ENCODE measurements around the gene PXDC1.
"Not testable (repeated sequence)": the region's sequence is repeated elsewhere in the genome, so short reads cannot be mapped to it uniquely, and the experiment has no call there.

The PXDC1 gene

DNA sequence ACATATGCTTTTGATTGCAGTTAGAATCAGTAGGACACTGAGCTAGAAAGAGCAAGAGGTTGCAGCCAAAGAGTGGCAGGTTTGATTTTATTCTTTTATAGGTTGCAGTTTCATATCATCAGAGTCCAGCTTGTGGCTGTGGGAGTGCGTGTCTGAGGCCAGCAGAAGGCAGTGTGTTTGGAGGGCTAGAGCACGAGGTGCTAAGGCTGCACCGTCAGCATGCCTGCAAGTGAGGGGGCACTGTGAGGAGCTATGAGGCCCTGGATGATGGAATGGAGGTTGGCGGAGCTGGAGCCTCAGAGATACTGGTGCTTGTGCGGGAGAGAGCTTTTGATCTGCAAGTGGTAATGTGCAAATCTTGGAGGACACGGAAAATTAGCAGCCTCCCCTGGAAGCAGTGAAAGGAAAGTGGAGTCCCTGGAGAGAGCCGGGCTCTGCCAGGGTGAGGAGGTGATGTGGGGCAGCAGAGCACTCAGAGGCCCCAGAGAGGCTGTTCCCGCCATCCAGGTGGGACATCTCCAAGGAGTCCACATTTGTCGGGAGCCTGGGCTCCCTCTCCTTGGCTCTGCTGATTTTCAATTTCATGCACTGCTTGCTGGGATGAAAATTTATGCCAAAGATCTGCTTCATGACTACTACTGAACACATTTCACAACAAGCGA is 43.6 kb downstream of the PXDC1 start:
- no peak for DNase-seq

- no peak for DNase-seq
Measured at GRCh38 chr6:3707024-3707423, 44.5 kb downstream of the PXDC1 start.

DNA sequence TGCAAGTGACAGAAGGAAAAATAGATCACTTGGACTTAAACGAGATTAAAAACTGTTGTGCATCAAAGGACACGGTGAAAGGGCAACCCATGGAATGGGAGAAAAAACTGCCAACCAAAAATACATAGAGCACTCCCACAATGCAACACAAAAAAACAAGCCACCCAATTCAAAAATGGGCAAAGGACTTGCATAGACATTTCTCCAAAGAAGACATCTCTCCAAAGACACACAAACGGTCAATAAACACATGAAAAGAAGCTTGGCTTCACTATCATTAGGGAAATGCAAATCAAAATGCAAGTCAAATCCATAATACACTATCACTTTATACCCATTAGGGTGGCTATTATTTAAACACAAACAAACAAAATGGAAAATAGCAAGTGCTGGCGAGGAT is 45.0 kb downstream of the PXDC1 start:
- DNase-seq: no peak

DNA sequence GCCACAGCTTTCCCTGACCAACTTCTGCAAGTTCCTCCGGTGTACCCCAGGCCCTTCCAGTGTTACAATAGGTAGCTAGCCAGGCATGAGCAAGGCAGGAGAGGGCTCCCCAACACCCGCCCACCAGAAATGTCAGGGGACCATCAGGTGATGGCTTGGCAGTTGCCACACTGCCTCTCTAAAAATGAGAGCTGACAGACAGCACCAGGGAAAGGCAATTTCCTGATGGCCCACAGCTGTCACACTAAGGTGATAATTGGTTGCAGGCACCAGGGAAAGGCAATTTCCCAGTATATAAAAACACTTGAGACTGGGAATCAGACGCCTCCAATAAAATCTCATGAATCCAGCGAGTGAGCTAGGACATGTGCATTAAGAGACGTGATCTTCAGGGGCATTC is 49.9 kb downstream of the PXDC1 start:
- DNase-seq: no peak

- DNase-seq: no peak
Measured at GRCh38 chr6:3699231-3699630, 52.3 kb downstream of the PXDC1 start.

DNA sequence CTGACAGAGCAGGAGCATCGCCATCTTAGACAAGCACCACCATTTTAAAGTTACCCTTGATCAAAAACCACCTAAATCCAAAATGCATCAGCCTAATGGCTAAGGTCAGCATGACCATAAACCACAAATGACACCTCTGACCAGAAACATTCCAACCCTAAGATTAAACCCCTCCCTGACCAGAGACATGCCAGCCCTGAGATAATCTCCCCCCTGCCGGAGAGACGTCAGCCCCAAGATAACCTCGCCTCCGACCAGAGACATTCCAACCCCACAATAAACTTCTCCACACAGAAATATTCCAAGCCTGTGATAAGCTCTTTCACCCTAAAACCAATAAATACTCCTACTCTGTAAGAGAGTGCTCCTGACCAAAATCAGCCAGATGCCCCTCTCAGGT is 53.5 kb downstream of the PXDC1 start:
- DNase-seq: no peak

GRCh38 chr6:3697609-3698008 is 53.9 kb downstream of the PXDC1 start:
- DNase-seq: no peak

DNA sequence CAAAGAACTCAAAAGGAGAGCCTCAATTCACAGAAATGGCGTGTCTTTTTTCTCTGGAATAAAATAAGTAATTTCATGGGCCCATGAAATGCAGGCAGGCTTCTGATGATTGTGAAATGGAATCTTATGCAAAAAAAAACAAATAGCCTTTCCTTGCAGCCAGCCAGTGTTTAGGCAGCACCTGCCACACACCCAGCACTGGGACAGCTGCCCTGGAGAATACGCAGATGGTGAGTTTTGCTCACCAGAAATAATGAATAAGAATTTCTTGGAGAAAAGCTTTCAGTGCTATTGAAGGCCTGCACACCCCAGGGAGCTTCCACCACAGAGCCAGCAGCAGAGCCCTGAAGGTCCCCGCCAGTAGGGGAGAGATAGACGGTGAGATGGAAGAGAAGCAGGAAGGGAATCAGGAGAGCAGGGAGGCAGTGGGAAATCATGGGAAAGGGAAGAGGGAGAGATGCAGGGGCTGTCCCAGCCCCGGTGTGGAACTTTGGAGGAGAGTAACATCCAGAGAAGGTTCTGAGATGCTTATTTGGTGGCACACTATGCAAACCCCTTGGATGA is 54.9 kb downstream of the PXDC1 start:
- DNase-seq: no peak

- no peak for DNase-seq
Measured at GRCh38 chr6:3695065-3695817, 56.3 kb downstream of the PXDC1 start.

GRCh38 chr6:3693831-3694230 is 57.7 kb downstream of the PXDC1 start:
- no peak for DNase-seq

DNA sequence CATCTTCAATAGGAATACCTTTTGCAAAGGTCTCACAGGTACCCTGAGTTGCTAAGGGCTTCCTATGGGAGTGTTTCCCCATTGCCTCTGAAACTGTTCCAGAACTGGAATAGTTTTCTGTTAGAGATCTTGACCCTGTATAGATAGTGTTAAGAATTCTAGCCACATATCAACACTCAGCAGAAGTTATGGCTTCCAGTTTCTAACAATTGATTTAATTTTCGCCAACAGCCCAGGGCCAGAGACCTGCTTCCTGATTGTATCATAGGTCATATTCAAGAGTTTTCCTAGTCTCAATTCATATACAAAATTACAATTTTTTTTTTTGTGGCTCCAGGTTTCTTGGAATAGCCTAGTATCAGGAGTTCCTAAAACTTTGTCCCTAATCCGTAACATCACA is 61.0 kb downstream of the PXDC1 start:
- DNase-seq: no peak

GRCh38 chr6:3687847-3688246 is 63.7 kb downstream of the PXDC1 start:
- no peak for DNase-seq

- DNase-seq: no peak
Measured at GRCh38 chr6:3683331-3683730, 68.2 kb downstream of the PXDC1 start.

DNA sequence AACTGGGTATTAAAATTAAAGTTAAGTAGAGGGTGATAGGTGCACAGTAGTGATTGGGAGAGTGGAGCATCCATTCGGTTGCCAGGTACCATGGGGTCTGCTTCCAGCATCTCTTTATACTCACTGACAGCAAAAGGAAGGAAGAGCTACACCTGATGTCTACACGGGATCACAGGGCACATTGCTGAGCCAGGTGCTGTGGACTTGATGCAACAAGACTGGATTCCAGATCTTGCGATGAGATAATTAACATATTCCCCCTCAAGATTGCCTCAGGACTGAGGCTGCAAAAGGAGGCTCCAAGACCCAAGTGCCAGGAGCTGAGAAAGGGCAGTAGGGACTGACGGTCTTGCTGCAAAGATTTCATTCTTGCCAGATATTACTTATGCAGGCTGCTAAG is 72.6 kb downstream of the PXDC1 start:
- no peak for DNase-seq

- DNase-seq: not testable (repeated sequence)
Measured at GRCh38 chr6:3677751-3678150, 73.8 kb downstream of the PXDC1 start.

DNA sequence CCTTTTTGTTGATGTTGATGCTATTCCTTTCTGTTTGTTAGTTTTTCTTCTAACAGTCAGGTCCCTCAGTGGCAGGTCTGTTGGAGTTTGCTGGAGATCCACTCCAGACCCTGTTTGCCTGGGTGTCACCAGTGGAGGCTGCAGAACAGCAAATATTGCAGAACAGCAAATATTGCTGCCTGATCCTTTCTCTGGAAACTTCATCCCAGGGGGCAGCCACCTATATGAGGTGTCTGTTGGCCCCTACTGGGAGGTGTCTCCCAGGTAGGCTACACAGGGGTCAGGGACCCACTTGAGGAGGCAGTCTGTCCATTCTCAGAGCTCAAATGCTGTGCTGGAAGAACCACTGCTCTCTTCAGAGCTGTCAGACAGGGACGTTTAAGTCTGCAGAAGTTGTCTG is 74.2 kb downstream of the PXDC1 start:
- not testable (repeated sequence) for DNase-seq
